ENCODE data around the gene CACHD1.

Gene CACHD1

DNA sequence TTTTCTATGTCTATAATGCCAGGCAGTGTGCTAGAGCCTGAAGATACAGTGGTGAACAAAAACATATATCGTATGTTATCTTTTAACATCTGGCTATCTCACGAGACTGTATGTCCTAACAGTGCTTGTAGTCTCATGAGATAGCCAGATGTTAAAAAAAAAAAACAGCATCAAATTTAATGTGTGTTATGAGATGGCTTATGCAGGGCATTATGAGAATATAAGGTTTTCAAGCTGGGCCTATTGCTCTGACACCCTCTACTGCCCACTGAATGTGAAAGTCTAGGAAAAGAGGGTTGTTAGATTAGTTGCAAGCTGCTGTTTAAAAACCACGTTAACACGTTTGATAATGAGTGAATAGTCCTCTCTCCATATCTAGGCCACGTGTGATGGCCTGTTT is 109.8 kb downstream of the CACHD1 start:
- no peak for TF ChIP-seq CTCF (IDR thresholded peaks at IDR 0.05)
- no peak for DNase-seq (ENCODE audit: low spot score)
- Histone ChIP-seq H3K27ac (no peak overlapping the region), H3K4me3 (no peak overlapping the region)

GRCh38 chr1:64581135-64581842 is 111.4 kb downstream of the CACHD1 start:
- no peak overlapping the region for H3K27ac ChIP-seq
- TF ChIP-seq CTCF (IDR thresholded peaks at IDR 0.05) = no peak

GRCh38 chr1:64581843-64582185 is 111.9 kb downstream of the CACHD1 start:
- no peak overlapping the region for H3K4me3 ChIP-seq
- DNase-seq (ENCODE audit: low spot score) = no peak
- TF ChIP-seq CTCF (IDR thresholded peaks at IDR 0.05) = no peak
- no peak overlapping the region for H3K27ac ChIP-seq

More at GRCh38 chr1:64581135-64581842, 111.4 kb downstream of the CACHD1 start:
- no peak for DNase-seq (ENCODE audit: low spot score)
- no peak overlapping the region for H3K4me3 ChIP-seq

GRCh38 chr1:64584479-64584878 is 114.5 kb downstream of the CACHD1 start:
- TF ChIP-seq CTCF (IDR thresholded peaks at IDR 0.05) = no peak

DNA sequence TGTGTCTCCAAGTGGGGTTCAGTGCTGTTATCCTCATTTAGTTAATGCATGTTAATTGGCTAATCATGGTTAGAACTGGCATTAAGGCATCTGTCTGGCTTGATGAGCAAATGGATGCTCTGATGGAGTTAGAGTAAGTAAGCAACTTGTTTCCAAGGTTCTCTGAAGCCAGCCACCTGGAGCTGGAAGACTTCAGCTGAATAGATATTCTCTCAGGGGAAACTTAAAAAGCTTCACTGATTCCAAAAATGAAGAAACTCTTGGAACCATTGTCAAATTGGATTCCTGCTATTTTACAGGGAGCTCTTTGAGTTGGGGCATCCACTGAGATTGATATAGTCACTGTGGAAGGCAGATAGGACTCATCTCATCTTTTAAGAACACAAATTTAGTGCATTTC is 118.9 kb downstream of the CACHD1 start:
- Histone ChIP-seq H3K27ac (no peak overlapping the region), H3K4me3 (no peak overlapping the region)
- TF ChIP-seq CTCF (IDR thresholded peaks at IDR 0.05) = no peak
- DNase-seq (ENCODE audit: low spot score) = no peak

More at GRCh38 chr1:64584479-64584878, 114.5 kb downstream of the CACHD1 start:
- no peak for DNase-seq (ENCODE audit: low spot score)
- H3K4me3 ChIP-seq = no peak overlapping the region
- H3K27ac ChIP-seq = no peak overlapping the region

DNA sequence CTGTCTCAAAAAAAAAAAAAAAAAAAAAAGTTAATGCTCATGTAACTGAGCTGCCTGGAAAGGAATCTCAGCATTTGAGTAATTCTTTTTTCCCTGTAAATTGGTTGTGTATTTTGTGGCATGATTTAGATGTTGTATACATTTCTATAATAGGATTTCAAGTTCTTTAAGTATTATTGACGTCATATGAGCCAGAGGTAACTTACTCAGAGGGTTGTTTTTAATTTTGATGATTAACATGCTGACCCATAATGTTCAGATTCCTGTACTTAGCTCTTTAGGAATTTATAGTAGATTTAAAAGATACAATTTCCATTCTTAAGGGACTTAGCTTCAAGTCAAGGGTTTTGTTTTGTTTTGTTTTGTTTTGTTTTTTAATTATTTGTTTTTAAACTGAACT is 120.4 kb downstream of the CACHD1 start:
- no peak overlapping the region for H3K27ac ChIP-seq
- no peak for DNase-seq (ENCODE audit: low spot score)
- no peak for TF ChIP-seq CTCF (IDR thresholded peaks at IDR 0.05)
- no peak overlapping the region for H3K4me3 ChIP-seq

DNA sequence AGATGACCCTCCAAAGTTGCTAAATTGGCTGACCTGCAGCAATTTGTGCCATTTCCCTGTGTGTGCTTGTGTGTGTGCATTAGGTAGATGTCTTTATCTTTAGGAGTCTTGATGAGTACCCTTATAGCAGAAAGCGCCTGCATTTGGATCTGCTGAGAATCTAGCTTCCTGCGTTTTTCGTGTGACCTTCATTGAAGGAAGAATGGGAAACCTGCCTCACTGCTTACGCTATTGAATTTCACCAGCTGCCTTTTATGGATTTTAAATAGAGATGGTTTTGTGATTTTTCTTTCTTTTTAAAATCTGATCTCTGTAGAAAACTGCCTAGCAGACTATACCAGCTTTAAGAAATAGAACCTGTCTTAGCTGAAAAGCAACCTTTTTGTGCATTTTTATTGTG is 124.5 kb downstream of the CACHD1 start:
- Histone ChIP-seq H3K27ac (no peak overlapping the region), H3K4me3 (no peak overlapping the region)
- no peak for DNase-seq (ENCODE audit: low spot score)
- TF ChIP-seq CTCF (IDR thresholded peaks at IDR 0.05) = no peak
